PC-3 (cell line): ENCODE results near the gene RBM6. TPM values are rescaled to one million over a fixed set of nuclear protein-coding genes. Genes with fewer than 3 reads are reported as not detected.
A peak's percentile ranks its signal among the peaks of the same experiment; 100 is the strongest.

Source experiments
- ATAC-seq: fragments of 200-7000 bp; cut with Tn5 transposase; 2 replicates; pipeline ENCODE4 v1.9.1; 2020; ENCODE audit warnings: mild to moderate bottlenecking, moderate library complexity
- BruUV-seq: library from RNA; stranded (reverse); fragments of 400-500 nt; replicated peaks from 2 replicates; lab custom pipeline; 2021; lab: Mats Ljungman, UMichigan
- CTCF ChIA-PET: fragments of 300-600 bp; sonication (Branson Sonifier 250); formaldehyde crosslinking; loops from one replicate; lab custom pipeline; 2022; ENCODE audit warnings: antibody characterized with exemption; lab: Charles Lee
- POLR2A ChIA-PET: fragments of 300-600 bp; sonication (Branson Sonifier 250); formaldehyde crosslinking; loops from one replicate; lab custom pipeline; 2022; ENCODE audit warnings: antibody characterized with exemption; ENCODE audit not compliant: unreplicated experiment; lab: Charles Lee
- DNase-seq: peaks from one replicate; pipeline ENCODE4 v3.0.0-alpha.2; 2015
- H2AFZ ChIP-seq: fragments of 300-600 bp; sonication (generic); 2 replicates; pipeline ENCODE4 v1.6.0; 2016; ENCODE audit warnings: antibody characterized with exemption, low read length
- H3F3A ChIP-seq: fragments of 300-600 bp; sonication (generic); one replicate; pipeline ENCODE4 v1.6.0; 2017; ENCODE audit warnings: antibody characterized with exemption, low read length, control low read depth, mild to moderate bottlenecking; ENCODE audit not compliant: unreplicated experiment
- H3K27ac ChIP-seq: fragments of 300-600 bp; sonication (generic); 2 replicates; pipeline ENCODE4 v1.5.1; 2016; ENCODE audit warnings: mild to moderate bottlenecking, low read length
- H3K27me3 ChIP-seq: fragments of 300-600 bp; sonication (generic); 2 replicates; pipeline ENCODE4 v1.6.1; 2016; ENCODE audit warnings: low read length, mixed read lengths
- H3K36me3 ChIP-seq: fragments of 300-600 bp; sonication (generic); 2 replicates; pipeline ENCODE4 v1.6.1; 2016; ENCODE audit warnings: low read depth, mixed run types, low read length, mixed read lengths
- H3K4me1 ChIP-seq: fragments of 300-600 bp; sonication (generic); 2 replicates; pipeline ENCODE4 v1.5.1; 2016; ENCODE audit warnings: low read length; ENCODE audit not compliant: insufficient read depth
- H3K4me2 ChIP-seq: fragments of 300-600 bp; sonication (generic); 2 replicates; pipeline ENCODE4 v1.6.0; 2016; ENCODE audit warnings: low read length
- H3K4me3 ChIP-seq: fragments of 300-600 bp; sonication (generic); 2 replicates; pipeline ENCODE4 v1.5.1; 2016; ENCODE audit warnings: mild to moderate bottlenecking, low read length, mixed read lengths
- H3K79me2 ChIP-seq: fragments of 300-600 bp; sonication (generic); 2 replicates; pipeline ENCODE4 v1.6.1; 2017; ENCODE audit warnings: low read length, mixed read lengths
- H3K9ac ChIP-seq: fragments of 300-600 bp; sonication (generic); 2 replicates; pipeline ENCODE4 v1.6.0; 2016; ENCODE audit warnings: mild to moderate bottlenecking, low read length
- H3K9me2 ChIP-seq: fragments of 300-600 bp; sonication (generic); replicated peaks from 2 replicates; pipeline ENCODE4 v1.6.1; 2016; ENCODE audit warnings: mixed run types, low read length, mixed read lengths
- H3K9me3 ChIP-seq: fragments of 300-600 bp; sonication (generic); 2 replicates; pipeline ENCODE4 v1.6.1; 2016; ENCODE audit warnings: low read length, mixed read lengths
- H4K20me1 ChIP-seq: fragments of 300-600 bp; sonication (generic); 2 replicates; pipeline ENCODE4 v1.6.1; 2016; ENCODE audit warnings: low read length, mixed read lengths
- EZH2 ChIP-seq: fragments of 300-600 bp; sonication (generic); IDR thresholded peaks from one replicate; pipeline ENCODE4 v1.6.1; 2017; ENCODE audit warnings: antibody characterized with exemption, mild to moderate bottlenecking, low read length; ENCODE audit not compliant: unreplicated experiment
- EZH2phosphoT487 ChIP-seq: fragments of 300-600 bp; sonication (generic); IDR thresholded peaks from 2 replicates; pipeline ENCODE4 v1.6.1; 2018; ENCODE audit warnings: mild to moderate bottlenecking, antibody characterized with exemption, low read length, borderline replicate concordance
- intact Hi-C: fragments of 100-400 bp; cut with micrococcal nuclease; formaldehyde crosslinking; loops from 2 replicates; pipeline ENCODE4 v1.9.0; 2023
- total RNA-seq: library from RNA; depleted of rRNA; stranded (reverse); fragments of >200 nt; gene quantifications from 2 replicates; pipeline ENCODE4 v1.2.3, GENCODE V29; 2014
- TF ChIP-seq, protein P1 (sequence below): fragments of 300-600 bp; sonication (generic); conservative IDR thresholded peaks from 2 replicates; pipeline ENCODE4 v1.5.1; 2017; ENCODE audit warnings: antibody characterized with exemption, low read depth, mild to moderate bottlenecking, low read length

The RBM6 gene
- total RNA-seq, 1 experiment from 2014 or later: 64.6 TPM

DNA sequence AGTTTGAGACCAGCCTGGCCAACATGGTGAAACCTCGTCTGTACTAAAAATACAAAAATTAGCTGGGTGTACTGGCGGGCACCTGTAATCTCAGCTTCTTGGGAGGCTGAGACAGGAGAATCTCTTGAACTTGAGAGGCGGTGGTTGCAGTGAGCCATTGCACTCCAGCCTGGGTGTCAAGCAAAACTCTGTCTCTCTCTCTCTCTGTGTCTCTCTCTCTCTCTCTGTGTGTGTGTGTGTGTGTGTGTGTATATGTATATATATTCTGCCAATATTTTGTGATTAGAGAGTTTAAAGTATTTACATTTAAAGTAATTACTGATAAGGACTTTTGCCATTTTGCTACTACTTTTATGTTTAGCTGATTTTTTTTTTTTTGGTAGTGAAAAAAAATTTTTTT lies 15.7 kb downstream of the RBM6 start:
- ATAC-seq (no peak), DNase-seq (no peak)
- Histone ChIP-seq H3K9ac (no peak overlapping the region), H3K4me2 (no peak overlapping the region), H3K4me1 (no peaks in the 10 kb centered on the region), H3K27ac (no peak overlapping the region), H3K79me2 (peaks cover 90% of the 10 kb centered on the region), H3K36me3 (no peaks in the 10 kb centered on the region), H4K20me1 (peaks cover 6% of the 10 kb centered on the region; the same call in 1 of the 2 replicates), H3K4me3 (no peak overlapping the region), H3K9me3 (no peaks in the 10 kb centered on the region), H3F3A (no peaks in the 10 kb centered on the region), H3K9me2 (no peaks in the 10 kb centered on the region), H2AFZ (no peak overlapping the region), H3K27me3 (no peaks in the 10 kb centered on the region)
- TF ChIP-seq EZH2: no peak
- ChIA-PET POLR2A (interaction anchor here (0.7 kb wide), 1 partner anchor 209 kb away, joined by 3 read pairs; no protein-coding TSS in a partner anchor), CTCF (interaction anchor here (0.6 kb wide), 1 partner anchor 90 kb away, joined by 3 read pairs; no protein-coding TSS in a partner anchor)
- no TSS peak for BruUV-seq
- intact Hi-C loops: no loop called here

DNA sequence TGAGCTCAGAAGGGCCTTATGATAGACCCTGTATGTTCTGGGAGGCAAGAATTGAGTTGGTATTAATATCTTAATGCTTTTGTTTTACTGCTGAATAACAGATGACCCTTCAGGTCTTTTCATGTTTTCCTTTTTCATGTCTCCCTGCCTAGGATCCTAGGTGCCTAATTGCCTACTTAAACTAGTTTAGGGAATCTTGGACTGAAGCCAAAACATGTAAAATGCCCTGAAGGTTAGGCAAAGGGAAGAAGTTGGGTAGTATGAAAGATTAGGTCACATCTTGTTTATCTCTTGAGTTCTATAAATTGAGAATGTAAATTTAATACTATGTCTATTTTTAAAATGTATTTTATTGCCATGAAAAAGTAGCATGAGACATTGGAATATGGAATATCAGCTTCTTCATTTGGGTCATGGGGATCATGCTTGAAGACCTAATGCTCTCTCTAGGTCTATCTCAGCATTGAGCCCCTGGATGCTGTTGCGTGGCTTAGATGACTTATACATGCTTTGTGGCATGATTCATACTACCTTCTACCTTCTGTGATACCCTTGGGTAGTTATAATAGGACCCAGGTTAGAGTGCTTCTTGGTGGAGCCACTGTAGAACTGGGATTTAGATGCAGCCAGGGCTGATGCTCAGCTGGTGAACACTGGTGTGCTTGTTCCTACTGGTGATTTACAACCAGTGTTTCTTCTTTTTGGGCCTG lies 26.4 kb downstream of the RBM6 start:
- POLR2A ChIA-PET: no interaction called here
- DNase-seq: peak; percentile 14
- H3K27ac ChIP-seq: no peak overlapping the region
- no peak overlapping the region for H2AFZ ChIP-seq
- H3K9me3 ChIP-seq: no peaks in the 10 kb centered on the region
- intact Hi-C loops: no loop called here
- H3K4me1 ChIP-seq: no peaks in the 10 kb centered on the region
- peaks cover 9% of the 10 kb centered on the region; the same call in 1 of the 2 replicates for H3K36me3 ChIP-seq
- no peak overlapping the region for H3K4me2 ChIP-seq
- CTCF ChIA-PET: no interaction called here
- peaks cover 55% of the 10 kb centered on the region for H3K79me2 ChIP-seq
- no peak overlapping the region for H3K4me3 ChIP-seq
- no peak overlapping the region for H3K9ac ChIP-seq
- no peaks in the 10 kb centered on the region for H3K27me3 ChIP-seq
- H3K9me2 ChIP-seq: no peaks in the 10 kb centered on the region
- H3F3A ChIP-seq: no peaks in the 10 kb centered on the region
- no peak; the same call in 1 of the 2 replicates for ATAC-seq
- no peak for TF ChIP-seq EZH2
- no peak for TF ChIP-seq EZH2phosphoT487
- TF ChIP-seq, protein P1, sequence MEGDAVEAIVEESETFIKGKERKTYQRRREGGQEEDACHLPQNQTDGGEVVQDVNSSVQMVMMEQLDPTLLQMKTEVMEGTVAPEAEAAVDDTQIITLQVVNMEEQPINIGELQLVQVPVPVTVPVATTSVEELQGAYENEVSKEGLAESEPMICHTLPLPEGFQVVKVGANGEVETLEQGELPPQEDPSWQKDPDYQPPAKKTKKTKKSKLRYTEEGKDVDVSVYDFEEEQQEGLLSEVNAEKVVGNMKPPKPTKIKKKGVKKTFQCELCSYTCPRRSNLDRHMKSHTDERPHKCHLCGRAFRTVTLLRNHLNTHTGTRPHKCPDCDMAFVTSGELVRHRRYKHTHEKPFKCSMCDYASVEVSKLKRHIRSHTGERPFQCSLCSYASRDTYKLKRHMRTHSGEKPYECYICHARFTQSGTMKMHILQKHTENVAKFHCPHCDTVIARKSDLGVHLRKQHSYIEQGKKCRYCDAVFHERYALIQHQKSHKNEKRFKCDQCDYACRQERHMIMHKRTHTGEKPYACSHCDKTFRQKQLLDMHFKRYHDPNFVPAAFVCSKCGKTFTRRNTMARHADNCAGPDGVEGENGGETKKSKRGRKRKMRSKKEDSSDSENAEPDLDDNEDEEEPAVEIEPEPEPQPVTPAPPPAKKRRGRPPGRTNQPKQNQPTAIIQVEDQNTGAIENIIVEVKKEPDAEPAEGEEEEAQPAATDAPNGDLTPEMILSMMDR: no peak
- BruUV-seq: no TSS peak
- H4K20me1 ChIP-seq: peaks cover 6% of the 10 kb centered on the region; the same call in 1 of the 2 replicates

DNA sequence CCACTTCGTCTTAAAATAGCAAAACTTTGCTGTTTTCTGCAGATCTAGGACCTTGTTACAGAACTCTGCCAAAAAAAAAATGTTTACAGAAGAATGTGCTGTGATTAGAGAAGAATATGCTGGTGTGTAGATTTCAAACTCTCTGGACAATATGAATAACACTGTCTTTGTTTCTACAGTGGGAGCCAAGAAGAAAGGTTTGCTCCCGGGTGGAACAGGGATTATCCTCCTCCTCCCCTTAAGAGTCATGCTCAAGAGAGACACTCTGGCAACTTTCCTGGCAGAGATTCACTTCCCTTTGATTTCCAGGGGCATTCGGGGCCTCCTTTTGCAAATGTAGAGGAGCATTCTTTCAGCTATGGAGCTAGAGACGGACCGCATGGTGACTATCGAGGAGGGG lies 27.3 kb downstream of the RBM6 start:
- CTCF ChIA-PET: no interaction called here
- no peak overlapping the region for H3K27ac ChIP-seq
- no peak overlapping the region for H3K4me3 ChIP-seq
- H3K4me2 ChIP-seq: no peak overlapping the region
- peaks cover 6% of the 10 kb centered on the region; the same call in 1 of the 2 replicates for H4K20me1 ChIP-seq
- H3K4me1 ChIP-seq: no peaks in the 10 kb centered on the region
- H3K9me3 ChIP-seq: no peaks in the 10 kb centered on the region
- no peaks in the 10 kb centered on the region for H3K27me3 ChIP-seq
- H3K79me2 ChIP-seq: peaks cover 49% of the 10 kb centered on the region
- H3F3A ChIP-seq: no peaks in the 10 kb centered on the region
- H3K36me3 ChIP-seq: peaks cover 16% of the 10 kb centered on the region; the same call in 1 of the 2 replicates
- DNase-seq: no peak
- no peak for TF ChIP-seq EZH2phosphoT487
- no peak for TF ChIP-seq EZH2
- TF ChIP-seq, protein P1: no peak
- intact Hi-C loops: no loop called here
- BruUV-seq: no TSS peak
- H2AFZ ChIP-seq: no peak overlapping the region
- no peak overlapping the region for H3K9ac ChIP-seq
- no peak for ATAC-seq
- H3K9me2 ChIP-seq: no peaks in the 10 kb centered on the region
- POLR2A ChIA-PET: no interaction called here
